HG02852 (cell line): Measurements from ENCODE around the gene YDJC.
"Not testable (repeated sequence)": the region's sequence is repeated elsewhere in the genome, so short reads cannot be mapped to it uniquely, and the experiment has no call there.

ENCODE experiments used
- ATAC-seq: cut with Tn5 transposase; IDR thresholded peaks from one replicate; pipeline ENCODE4 v1.9.1; 2021; ENCODE audit warnings: mild to moderate bottlenecking, moderate library complexity; ENCODE audit not compliant: unreplicated experiment

YDJC gene

DNA sequence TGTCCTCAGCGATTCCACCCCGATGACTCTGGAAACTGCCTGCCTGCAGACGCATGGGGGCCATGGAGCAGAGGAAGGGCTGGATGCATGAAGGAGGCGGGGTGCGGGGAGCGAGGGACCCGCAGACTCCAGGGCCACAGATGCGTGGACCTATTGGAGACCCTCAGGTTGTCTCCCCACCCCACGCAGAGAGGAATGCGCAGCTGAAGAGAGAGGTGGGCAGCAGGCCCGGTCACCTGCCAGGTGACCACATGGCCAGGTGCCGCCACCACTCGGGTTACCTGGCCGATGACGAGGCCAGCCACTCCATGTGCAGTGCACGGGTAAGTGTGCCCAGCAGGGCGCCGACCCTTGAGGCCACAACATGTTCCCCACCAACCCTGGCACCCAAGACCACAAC lies 3.1 kb upstream of the YDJC start:
- ATAC-seq: no peak

GRCh38 chr22:21632237-21632895 lies 2.5 kb upstream of the YDJC start, which contains the start of gene CCDC116:
TSS of gene CCDC116 (plus strand) at chr22:21632760. CDS start at chr22:21633182, 422 bp downstream.
- no peak for ATAC-seq

DNA sequence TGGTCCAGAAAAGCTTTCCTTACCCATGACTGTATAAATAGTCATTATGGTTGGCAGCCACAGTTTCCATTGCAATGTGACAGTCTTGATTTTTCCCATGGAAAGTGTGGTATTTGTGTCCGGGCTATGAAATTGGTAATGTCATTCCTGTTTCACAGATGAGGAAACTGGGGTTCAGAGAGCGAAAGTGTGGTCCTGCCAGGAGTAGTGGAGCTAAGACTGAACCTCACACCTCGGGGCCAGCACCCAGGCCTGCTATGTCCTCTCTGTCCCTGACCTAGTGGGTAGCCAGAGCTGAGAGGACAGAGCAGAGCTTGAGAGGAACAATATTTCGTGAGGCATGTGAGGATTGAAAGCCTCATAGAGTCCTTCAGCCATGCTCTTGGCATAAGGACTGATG lies 1.2 kb upstream of the YDJC start:
- ATAC-seq: no peak

- no peak for ATAC-seq
Observed at GRCh38 chr22:21628386-21629254, 1.2 kb downstream of the YDJC start.

- no peak for ATAC-seq
Observed at GRCh38 chr22:21626735-21627469, 2.9 kb downstream of the YDJC start.

GRCh38 chr22:21626073-21626734 lies 3.6 kb downstream of the YDJC start:
- no peak for ATAC-seq

- no peak for ATAC-seq
Observed at GRCh38 chr22:21624880-21625791, 4.7 kb downstream of the YDJC start.

GRCh38 chr22:21624120-21624879 lies 5.5 kb downstream of the YDJC start:
- no peak for ATAC-seq

GRCh38 chr22:21623648-21623970 lies 6.2 kb downstream of the YDJC start:
- ATAC-seq: no peak

DNA sequence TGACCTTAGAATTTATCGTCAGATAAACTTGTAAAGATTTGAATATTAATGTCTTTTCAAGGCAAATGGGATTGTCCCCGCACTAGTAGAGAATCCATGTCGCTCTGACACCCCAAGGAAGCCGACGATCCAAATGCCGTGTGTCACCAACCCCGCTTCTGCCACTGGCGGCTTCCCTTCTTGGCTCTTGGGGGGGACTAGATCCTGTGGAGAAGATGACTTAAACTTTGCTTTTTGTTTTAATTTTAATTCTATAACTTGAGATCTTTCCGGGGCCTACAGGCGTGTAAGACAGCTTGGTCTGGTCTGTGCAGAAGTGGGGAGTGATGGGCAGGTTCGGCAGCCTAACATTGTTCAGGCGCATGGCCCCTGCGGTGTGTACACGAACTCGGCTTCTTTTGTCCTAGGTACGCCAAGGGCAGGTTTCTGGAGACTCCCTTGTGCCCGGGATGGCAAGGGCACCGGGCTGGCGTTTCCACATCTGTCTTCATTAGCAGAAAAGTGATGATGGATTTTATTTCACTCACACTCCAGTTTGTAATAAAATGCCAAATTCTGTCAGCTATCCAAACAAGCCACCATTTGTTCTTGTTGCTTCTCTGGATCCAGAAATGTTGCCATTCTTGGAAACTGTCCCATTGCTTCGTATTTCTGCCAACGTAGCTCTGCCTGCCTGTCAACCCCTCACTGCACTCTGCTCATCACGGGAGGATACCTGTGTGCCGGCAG lies 6.7 kb downstream of the YDJC start:
- ATAC-seq: no peak

GRCh38 chr22:21622011-21622918 lies 7.6 kb downstream of the YDJC start:
- ATAC-seq: no peak

GRCh38 chr22:21621025-21621424 lies 8.8 kb downstream of the YDJC start:
- no peak for ATAC-seq

GRCh38 chr22:21617337-21617736 lies 12.5 kb downstream of the YDJC start:
- ATAC-seq: not testable (repeated sequence)

GRCh38 chr22:21615731-21616130 lies 14.1 kb downstream of the YDJC start:
- no peak for ATAC-seq

DNA sequence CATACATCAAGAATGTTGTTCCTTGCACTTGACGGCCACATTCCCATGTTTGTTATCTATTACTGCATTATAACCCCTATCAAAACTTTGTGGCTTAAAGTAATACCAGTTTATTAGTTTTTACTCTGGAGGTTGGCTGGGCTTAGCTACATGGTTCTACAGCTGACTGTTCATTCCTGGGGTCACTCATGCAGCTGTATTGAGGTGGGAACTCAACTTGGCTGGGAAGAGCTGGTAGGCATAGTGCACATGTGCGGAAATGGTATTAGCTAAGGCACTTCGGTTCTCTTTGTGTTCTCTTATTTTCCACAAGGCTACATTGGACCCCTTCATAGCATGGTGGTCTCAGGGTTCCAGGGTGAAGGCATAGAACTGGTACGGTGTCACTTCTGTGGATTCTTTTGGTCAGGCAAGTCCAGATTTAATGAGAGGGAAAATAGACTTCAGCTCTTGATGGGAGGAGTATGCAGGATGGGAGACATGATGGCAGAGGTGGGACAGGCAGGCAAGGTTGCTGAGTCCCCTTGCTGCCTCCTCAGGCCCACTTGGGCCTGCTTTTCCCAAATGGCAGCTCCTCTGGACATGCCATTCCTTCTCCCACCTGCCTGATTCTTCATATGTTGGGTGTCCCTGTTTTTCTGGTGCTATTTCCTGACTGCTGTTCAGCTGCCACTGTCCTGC lies 16.1 kb downstream of the YDJC start:
- ATAC-seq: no peak

DNA sequence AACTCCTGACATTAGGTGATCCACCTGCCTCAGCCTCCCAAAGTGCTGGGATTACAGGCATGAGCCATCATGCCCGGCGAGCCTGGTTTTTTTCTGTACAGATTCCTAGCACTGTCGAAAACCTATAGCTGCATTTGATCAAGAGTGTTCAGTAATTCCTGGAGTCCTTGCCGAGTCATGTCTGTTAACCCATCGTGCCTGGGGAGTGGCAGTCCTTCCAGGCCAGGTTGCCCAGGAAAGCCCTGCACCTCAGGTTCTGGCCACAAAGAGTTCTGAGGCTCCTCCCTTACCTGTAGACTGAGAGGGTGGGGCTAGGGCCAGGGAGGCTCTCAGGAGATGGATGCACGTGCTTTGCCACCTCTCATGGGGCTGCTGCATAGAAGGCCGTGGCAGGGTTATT lies 17.0 kb downstream of the YDJC start:
- no peak for ATAC-seq
